OCI-LY3 (cell line): ENCODE results near the gene CLIC1.

Experiments
- H2AFZ ChIP-seq: fragments of 200-600, 300-600 bp; shearing (Covaris generic); 2 replicates; pipeline ENCODE4 v1.6.0; 2014; ENCODE audit warnings: antibody characterized with exemption, low read depth, low read length
- H3K27ac ChIP-seq: fragments of 200-600, 300-600 bp; sonication (generic); 2 replicates; pipeline ENCODE4 v1.5.1; 2014; ENCODE audit warnings: mild to moderate bottlenecking, low read length, moderate library complexity, mixed read lengths
- H3K27me3 ChIP-seq: fragments of 200-600, 300-600 bp; sonication (generic); 2 replicates; pipeline ENCODE4 v1.6.1; 2014; ENCODE audit warnings: low read depth, low read length, mixed read lengths
- H3K36me3 ChIP-seq: fragments of 200-600, 300-600 bp; sonication (generic); replicated peaks from 2 replicates; pipeline ENCODE3; 2014; ENCODE audit warnings: low read depth, low read length, mixed read lengths
- H3K4me1 ChIP-seq: fragments of 300-600, 200-600 bp; sonication (generic); 2 replicates; pipeline ENCODE4 v1.6.1; 2014; ENCODE audit warnings: low read length, mixed read lengths
- H3K4me2 ChIP-seq: fragments of 200-600, 300-600 bp; sonication (generic); 2 replicates; pipeline ENCODE4 v1.6.1; 2014; ENCODE audit warnings: low read length, mixed read lengths
- H3K4me3 ChIP-seq: fragments of 300-600, 200-600 bp; sonication (generic); 2 replicates; pipeline ENCODE4 v1.5.1; 2014; ENCODE audit warnings: antibody characterized with exemption, mild to moderate bottlenecking, low read length, moderate library complexity
- H3K79me2 ChIP-seq: fragments of 300-600, 200-600 bp; shearing (Covaris generic); 2 replicates; pipeline ENCODE4 v1.6.1; 2014; ENCODE audit warnings: mild to moderate bottlenecking, low read length, mixed read lengths
- H3K9ac ChIP-seq: fragments of 300-600, 200-600 bp; shearing (Covaris generic); 2 replicates; pipeline ENCODE4 v1.6.0; 2014; ENCODE audit warnings: mild to moderate bottlenecking, low read length, moderate library complexity
- H3K9me3 ChIP-seq: fragments of 200-600, 300-600 bp; shearing (Covaris generic); 2 replicates; pipeline ENCODE4 v1.6.1; 2014; ENCODE audit warnings: low read length, mixed read lengths; ENCODE audit not compliant: insufficient read depth
- H4K20me1 ChIP-seq: fragments of 200-600, 300-600 bp; sonication (generic); 2 replicates; pipeline ENCODE4 v1.6.1; 2016; ENCODE audit warnings: low read length, mixed read lengths; ENCODE audit not compliant: insufficient read depth
- CTCF ChIP-seq: fragments of 200-600, 300-600 bp; sonication (generic); IDR thresholded peaks from 2 replicates; pipeline ENCODE4 v1.5.1; 2014; ENCODE audit warnings: antibody characterized with exemption, low read length, low read depth
- EZH2phosphoT487 ChIP-seq: fragments of 200-600 bp; shearing (Covaris generic); IDR thresholded peaks from 2 replicates; pipeline ENCODE4 v1.6.1; 2018; ENCODE audit warnings: antibody characterized with exemption, mixed run types, low read depth

The CLIC1 gene

GRCh38 chr6:31692886-31693285, 43.4 kb downstream of the CLIC1 start:
- Histone ChIP-seq H3K27me3 (no peaks in the 10 kb centered on the region), H3K36me3 (peaks cover 2% of the 10 kb centered on the region), H3K4me1 (peaks cover 5% of the 10 kb centered on the region; the same call in 1 of the 2 replicates), H3K9ac (no peak overlapping the region), H4K20me1 (no peaks in the 10 kb centered on the region), H3K9me3 (no peaks in the 10 kb centered on the region), H3K27ac (no peak overlapping the region), H3K4me2 (no peak overlapping the region), H3K4me3 (no peak overlapping the region), H2AFZ (no peak overlapping the region), H3K79me2 (no peaks in the 10 kb centered on the region)
- TF ChIP-seq CTCF = no peak
- TF ChIP-seq EZH2phosphoT487 = no peak

GRCh38 chr6:31692353-31692752, 44.0 kb downstream of the CLIC1 start:
- H3K9me3 ChIP-seq = no peaks in the 10 kb centered on the region
- no peaks in the 10 kb centered on the region for H4K20me1 ChIP-seq

GRCh38 chr6:31691564-31692108, 44.7 kb downstream of the CLIC1 start:
- H3K27ac ChIP-seq = no peak overlapping the region
- H3K9ac ChIP-seq = no peak overlapping the region
- H3K36me3 ChIP-seq = peaks cover 2% of the 10 kb centered on the region
- H4K20me1 ChIP-seq = no peaks in the 10 kb centered on the region
- peaks cover 5% of the 10 kb centered on the region; the same call in 1 of the 2 replicates for H3K4me1 ChIP-seq
- no peak overlapping the region for H3K4me2 ChIP-seq
- no peaks in the 10 kb centered on the region for H3K9me3 ChIP-seq
- H3K4me3 ChIP-seq = no peak overlapping the region
- H3K27me3 ChIP-seq = no peaks in the 10 kb centered on the region
- H2AFZ ChIP-seq = no peak overlapping the region
- no peaks in the 10 kb centered on the region for H3K79me2 ChIP-seq
- no peak for TF ChIP-seq CTCF
- TF ChIP-seq EZH2phosphoT487 = no peak

More at GRCh38 chr6:31692353-31692752, 44.0 kb downstream of the CLIC1 start:
- Histone ChIP-seq H3K79me2 (no peaks in the 10 kb centered on the region), H3K36me3 (peaks cover 2% of the 10 kb centered on the region), H3K4me1 (peaks cover 5% of the 10 kb centered on the region; the same call in 1 of the 2 replicates), H3K4me2 (no peak overlapping the region), H2AFZ (no peak overlapping the region), H3K27ac (no peak overlapping the region), H3K27me3 (no peaks in the 10 kb centered on the region), H3K4me3 (no peak overlapping the region), H3K9ac (no peak overlapping the region)
- TF ChIP-seq CTCF (no peak), EZH2phosphoT487 (no peak)

- Histone ChIP-seq H3K4me3 (no peak overlapping the region), H4K20me1 (no peaks in the 10 kb centered on the region), H3K27ac (no peak overlapping the region), H3K9ac (no peak overlapping the region), H3K27me3 (no peaks in the 10 kb centered on the region), H2AFZ (no peak overlapping the region), H3K36me3 (peaks cover 2% of the 10 kb centered on the region), H3K4me2 (no peak overlapping the region), H3K9me3 (no peaks in the 10 kb centered on the region), H3K79me2 (no peaks in the 10 kb centered on the region), H3K4me1 (peaks cover 5% of the 10 kb centered on the region; the same call in 1 of the 2 replicates)
- no peak for TF ChIP-seq EZH2phosphoT487
- no peak for TF ChIP-seq CTCF
Observed at GRCh38 chr6:31691078-31691463, 45.3 kb downstream of the CLIC1 start.
